GM20431 (cell line): Measurements from ENCODE around the gene SRD5A2.

Source experiments
- in situ Hi-C: fragments of 300-500 bp; cut with MseI, MboI; formaldehyde crosslinking; loops from one replicate; pipeline ENCODE4 v1.15.0; 2020; ENCODE audit warnings: low sequenced_read_pairs; ENCODE audit not compliant: unreplicated experiment

Gene SRD5A2, protein sequence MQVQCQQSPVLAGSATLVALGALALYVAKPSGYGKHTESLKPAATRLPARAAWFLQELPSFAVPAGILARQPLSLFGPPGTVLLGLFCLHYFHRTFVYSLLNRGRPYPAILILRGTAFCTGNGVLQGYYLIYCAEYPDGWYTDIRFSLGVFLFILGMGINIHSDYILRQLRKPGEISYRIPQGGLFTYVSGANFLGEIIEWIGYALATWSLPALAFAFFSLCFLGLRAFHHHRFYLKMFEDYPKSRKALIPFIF

GRCh38 chr2:31580321-31581117, at the start of gene SRD5A2:
SRD5A2 (minus strand) TSS chr2:31580938; CDS start chr2:31580900, 38 bp downstream.
- in situ Hi-C loops: no loop called here

- in situ Hi-C loops: no loop called here
These were observed 25.8 kb upstream of the SRD5A2 start for GRCh38 chr2:31606509-31606908.

GRCh38 chr2:31598694-31599093, 18.0 kb upstream of the SRD5A2 start:
- in situ Hi-C loops: no loop called here

GRCh38 chr2:31586230-31586629, 5.5 kb upstream of the SRD5A2 start:
- in situ Hi-C loops: no loop called here

DNA sequence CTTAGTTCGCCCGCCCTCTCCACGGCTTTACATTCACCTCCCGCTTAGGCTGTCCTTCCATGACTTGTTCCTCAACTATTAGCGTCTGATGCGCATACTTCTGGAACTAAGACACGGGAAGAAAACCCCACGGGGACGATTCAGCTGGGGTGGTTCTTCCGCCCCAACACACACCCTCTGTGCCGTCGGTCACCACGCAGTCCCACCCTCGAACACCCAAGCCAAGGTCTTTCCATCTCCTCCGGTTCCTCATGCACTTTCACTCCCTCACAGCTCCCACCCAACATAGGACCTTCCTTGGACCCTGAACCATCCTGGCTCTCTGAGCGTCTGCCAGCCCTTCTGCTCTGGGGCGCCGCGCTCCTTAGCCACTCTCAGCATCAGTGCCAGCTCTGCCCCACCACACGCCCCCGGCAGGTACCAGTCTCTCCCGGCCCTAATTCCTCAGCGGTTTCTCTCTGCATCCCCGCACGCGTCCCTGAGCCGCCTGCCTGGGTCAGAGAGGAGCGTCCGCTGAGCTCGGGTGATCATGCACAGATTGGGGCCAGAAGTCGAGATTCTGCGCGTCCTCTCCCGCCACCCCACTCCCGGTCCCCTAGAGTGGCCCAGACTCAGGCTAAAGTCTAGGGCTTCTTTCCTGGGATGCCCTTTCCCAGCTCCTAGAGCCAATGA, 522 bp upstream of the SRD5A2 start:
- in situ Hi-C loops: no loop called here

GRCh38 chr2:31579996-31580320, 780 bp downstream of the SRD5A2 start:
- in situ Hi-C loops: no loop called here

DNA sequence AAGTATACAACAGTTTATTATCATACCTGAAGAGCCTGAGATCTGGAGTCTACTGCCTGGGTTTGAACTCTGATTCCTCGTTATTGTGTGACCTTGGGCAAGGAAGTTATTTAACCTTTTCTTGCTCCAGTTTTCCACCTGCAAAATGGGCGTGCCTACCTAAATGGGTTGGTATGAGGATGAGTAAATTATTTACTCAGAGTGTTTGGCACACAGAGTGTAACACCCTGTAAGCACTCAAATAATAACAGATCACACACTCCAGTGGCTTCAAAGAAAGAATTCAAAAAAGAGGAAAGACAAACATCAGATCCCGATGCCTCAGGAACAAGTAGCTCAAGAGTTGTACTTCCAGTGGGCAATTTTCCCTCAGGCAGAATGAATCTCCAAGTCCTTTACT, 2.4 kb downstream of the SRD5A2 start:
- in situ Hi-C loops: no loop called here

DNA sequence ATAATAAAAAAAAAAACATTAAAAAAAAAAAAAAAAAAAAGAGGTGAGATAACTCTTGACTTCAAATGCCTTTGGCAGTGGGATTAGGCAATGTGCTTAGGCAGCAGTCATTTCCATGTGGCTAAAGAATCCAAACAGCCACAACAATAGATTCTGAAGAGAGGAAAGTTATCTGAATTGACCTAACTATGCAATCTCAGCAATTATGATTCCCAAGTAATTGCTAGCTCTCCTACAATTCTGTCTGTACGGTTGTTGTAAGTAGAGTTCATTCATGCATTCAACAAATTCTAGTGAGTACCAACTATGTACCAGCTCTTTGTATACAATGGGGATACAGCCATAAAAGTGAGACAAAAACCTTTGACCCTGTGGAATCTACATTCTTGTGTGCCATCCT, 3.6 kb downstream of the SRD5A2 start:
- in situ Hi-C loops: no loop called here

DNA sequence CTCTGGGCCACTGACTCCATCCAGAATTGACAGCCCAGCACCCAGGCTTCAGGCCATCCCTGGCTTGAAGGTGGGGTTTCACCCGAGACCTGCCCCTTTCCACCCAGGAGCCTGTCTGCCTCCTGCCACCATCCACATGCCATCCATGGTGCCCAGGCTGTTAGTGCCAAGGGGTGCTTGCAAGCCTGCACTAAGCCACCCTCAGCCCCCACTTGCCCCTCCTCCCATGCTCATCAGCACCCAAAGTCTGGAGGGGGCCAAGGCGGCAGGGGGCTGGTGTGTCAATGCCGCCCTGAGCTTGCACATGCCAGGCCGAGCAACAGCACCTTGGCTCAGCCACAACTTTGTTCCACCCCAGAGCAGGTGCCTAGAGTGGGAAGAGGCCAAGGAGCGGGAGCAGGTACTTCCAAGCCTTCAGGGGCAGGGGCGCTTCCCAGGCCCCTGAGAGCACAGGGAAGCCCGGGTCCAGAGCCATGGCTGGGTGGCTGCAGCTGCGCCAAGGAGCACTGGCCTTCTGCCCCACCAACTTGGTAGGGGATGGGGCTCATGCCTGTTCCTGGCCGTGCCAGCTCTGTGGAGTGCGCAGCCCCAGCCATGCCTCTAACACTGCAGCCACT, 12.0 kb downstream of the SRD5A2 start:
- in situ Hi-C loops: no loop called here

- in situ Hi-C loops: no loop called here
These were observed 13.1 kb downstream of the SRD5A2 start for GRCh38 chr2:31567679-31568078.

DNA sequence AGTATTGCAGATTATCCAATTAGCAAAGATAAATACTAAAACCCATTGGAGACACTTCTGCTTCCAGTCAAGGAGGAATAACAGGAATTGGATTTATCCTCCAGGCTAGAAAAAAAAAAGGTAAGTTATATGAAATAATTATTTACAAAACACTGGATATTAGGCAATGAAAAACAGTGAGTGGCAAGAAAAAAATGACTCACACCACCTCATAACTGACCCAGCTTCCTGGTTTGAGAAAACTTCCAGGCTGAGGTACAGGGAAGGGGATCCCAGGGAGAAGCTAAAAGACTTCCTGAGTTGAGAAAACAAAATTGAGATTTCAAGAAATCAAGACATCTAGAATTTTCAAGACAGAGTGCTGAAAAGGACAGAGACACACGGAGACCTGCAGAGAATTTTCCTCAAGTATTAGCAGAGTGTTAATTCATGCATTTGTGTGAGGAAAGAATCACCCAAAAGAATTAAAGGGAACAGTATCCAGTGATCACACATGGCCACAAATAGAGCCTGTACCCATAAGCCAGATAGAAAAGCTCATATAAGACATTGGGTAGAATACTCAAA, 17.4 kb downstream of the SRD5A2 start:
- in situ Hi-C loops: no loop called here

- in situ Hi-C loops: no loop called here
These were observed 18.9 kb downstream of the SRD5A2 start for GRCh38 chr2:31561823-31562222.

DNA sequence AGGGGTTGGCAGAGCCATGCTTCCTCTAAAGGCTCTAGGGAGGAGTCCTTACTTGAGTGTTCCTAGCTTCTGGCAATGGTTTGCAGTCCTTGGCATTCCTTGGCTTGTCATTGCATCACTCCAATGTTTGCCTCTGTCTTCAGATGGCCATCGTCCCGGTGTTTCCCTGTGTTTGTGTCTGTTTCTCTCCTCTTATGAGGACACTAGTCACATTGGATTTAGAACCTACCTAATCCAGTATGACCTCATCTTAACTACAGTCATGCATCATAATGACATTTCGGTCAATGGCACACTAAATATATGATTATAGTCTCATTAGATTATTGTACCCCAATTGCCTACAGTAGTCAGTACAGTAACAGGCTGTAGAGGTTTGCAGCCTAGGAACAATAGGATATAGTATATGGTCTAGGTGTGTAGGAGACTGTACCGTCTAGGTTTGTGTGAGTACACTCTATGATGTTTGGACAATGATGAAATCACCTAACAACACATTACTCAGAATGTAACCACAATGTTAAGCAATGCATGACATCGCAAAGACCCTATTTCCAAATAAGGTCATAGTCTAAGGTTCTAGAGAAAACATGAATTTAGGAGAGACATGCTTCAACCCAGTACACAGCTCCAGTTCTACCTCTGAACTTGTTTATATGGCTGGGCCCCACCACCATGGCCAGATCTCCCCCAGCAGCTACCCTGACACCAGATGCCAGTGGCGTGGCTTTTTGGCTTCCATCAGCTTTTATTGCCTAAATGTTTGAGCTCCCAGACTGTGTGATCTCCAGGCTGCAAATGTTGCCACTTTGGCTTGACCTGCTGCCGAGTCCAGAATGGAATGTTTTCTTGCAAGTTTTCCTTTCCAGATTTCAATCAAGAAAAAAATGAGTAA, 22.1 kb downstream of the SRD5A2 start:
- in situ Hi-C loops: no loop called here

- in situ Hi-C loops: no loop called here
These were observed 23.8 kb downstream of the SRD5A2 start for GRCh38 chr2:31556940-31557339.

- in situ Hi-C loops: no loop called here
These were observed 24.6 kb downstream of the SRD5A2 start for GRCh38 chr2:31555967-31556706.

DNA sequence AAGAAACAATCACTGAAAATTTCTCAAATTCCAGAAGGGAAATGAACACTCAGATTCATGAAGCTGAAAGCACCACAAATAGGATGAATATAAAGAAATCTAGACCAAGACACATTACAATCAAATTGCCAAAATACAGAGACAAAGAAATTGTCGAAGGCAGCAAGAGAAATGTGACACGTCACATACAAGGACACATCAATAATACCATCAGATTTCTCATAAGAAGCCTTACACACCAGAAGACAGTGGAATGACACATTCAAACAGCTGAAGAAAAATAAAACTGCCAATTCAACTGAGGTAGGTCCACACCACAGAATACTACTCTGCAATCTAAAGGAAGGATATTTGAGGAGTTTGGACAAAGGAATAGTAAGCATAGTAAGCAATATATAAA, 27.4 kb downstream of the SRD5A2 start:
- in situ Hi-C loops: no loop called here

DNA sequence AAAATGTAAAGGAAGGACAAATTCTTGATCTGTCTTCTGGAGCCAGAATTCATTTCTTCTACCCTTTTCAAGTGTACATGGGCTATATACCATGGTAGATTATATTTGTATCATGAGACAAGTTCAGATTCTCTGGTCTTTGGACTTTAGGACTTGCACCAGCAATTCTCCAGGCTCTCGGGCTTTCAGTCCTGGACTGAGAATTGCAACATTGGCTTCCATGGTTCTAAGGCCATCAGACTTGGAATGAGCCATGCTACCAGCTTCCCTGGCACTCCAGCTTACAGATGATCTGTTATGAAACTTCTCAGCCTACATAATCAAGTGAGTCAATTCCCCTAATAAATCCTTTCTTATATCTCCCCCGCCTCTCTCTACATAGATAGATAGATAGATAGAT, 33.3 kb downstream of the SRD5A2 start:
- in situ Hi-C loops: no loop called here

- in situ Hi-C loops: no loop called here
These were observed 38.9 kb downstream of the SRD5A2 start for GRCh38 chr2:31541853-31542252.

DNA sequence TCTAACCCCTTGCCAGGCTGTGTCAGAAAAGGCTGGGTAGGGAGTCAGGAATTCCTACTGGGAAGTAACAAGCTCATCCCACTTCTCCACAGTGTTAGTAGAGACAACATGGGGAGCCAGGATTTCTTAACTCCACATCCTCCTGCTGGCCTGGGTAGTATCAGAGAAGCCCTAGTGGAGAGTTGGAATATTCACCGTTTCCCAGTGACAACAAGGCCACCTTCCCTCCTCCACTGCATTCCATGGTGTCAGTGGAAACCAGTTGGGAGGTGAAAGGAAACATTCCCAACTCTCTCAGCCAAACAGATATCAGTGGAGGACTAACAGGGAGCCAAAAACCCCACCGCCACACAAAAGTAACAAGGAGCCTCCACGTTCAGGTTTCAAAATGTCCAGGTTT, 41.2 kb downstream of the SRD5A2 start:
- in situ Hi-C loops: no loop called here
